Measurements from ENCODE around the gene ZNF341. TPM values are rescaled to one million over a fixed set of nuclear protein-coding genes. Genes with fewer than 3 reads are reported as not detected.

The ZNF341 gene
- total and polyA plus RNA-seq, 10 donors: 2.3 to 6.7 (median 4.5) TPM

- Histone ChIP-seq H3K9me3 (no peaks in the 10 kb centered on the region), H3K27ac (peak overlapping the region in 6 of 8 donors; percentile 33 to 46 (median 42)), H3K4me3 (no peak overlapping the region), H3K36me3 (peaks cover 0 to 29% (median 0%) of the 10 kb centered on the region in 6 donors), H3K27me3 (replicated peaks in 1 of 7) (no peaks in the 10 kb centered on the region), H3K4me1 (peaks cover 32 to 98% (median 81%) of the 10 kb centered on the region in 6 donors)
- intact Hi-C loops (cut with DNase I; ENCODE audit: low total_unique reads): loop anchor here (10.0 kb wide), 1 partner anchor 103 kb away; the partner anchor contains the start of gene ZNF341
- WGBS, 5 donors: 70 to 83% (median 73%) methylated on average over 8 of the region's 8 CpGs
- no peak for DNase-seq
- TF ChIP-seq POLR2A (IDR thresholded peaks at IDR 0.05): no peak
- no peak for TF ChIP-seq POLR2AphosphoS5 (IDR thresholded peaks at IDR 0.05)
- TF ChIP-seq CTCF (IDR thresholded peaks at IDR 0.05 in 8 of 11, conservative IDR thresholded peaks at IDR 0.05 in 3 of 11): no peak
Measured at GRCh38 chr20:33838035-33838864, 106.5 kb downstream of the ZNF341 start.

GRCh38 chr20:33839591-33839990 is 107.8 kb downstream of the ZNF341 start:
- TF ChIP-seq POLR2A (IDR thresholded peaks at IDR 0.05): no peak
- TF ChIP-seq POLR2AphosphoS5 (IDR thresholded peaks at IDR 0.05): no peak
- no peak for TF ChIP-seq CTCF (IDR thresholded peaks at IDR 0.05 in 8 of 11, conservative IDR thresholded peaks at IDR 0.05 in 3 of 11)
- intact Hi-C loops (cut with DNase I; ENCODE audit: low total_unique reads): loop anchor here (10.0 kb wide), 1 partner anchor 105 kb away; the partner anchor contains the start of gene ZNF341
- DNase-seq: no peak

GRCh38 chr20:33840160-33840559 is 108.4 kb downstream of the ZNF341 start:
- intact Hi-C loops (cut with DNase I; ENCODE audit: low total_unique reads): no loop called here
- H3K27me3 ChIP-seq (replicated peaks in 1 of 7): no peaks in the 10 kb centered on the region
- TF ChIP-seq CTCF (IDR thresholded peaks at IDR 0.05 in 8 of 11, conservative IDR thresholded peaks at IDR 0.05 in 3 of 11) (no peak), POLR2A (IDR thresholded peaks at IDR 0.05) (no peak), POLR2AphosphoS5 (IDR thresholded peaks at IDR 0.05) (no peak)
- peaks cover 0 to 13% (median 0%) of the 10 kb centered on the region in 6 donors for H3K36me3 ChIP-seq
- DNase-seq: no peak
- H3K4me1 ChIP-seq: peaks cover 41 to 100% (median 89%) of the 10 kb centered on the region in 6 donors
- 90 to 97% (median 92%) methylated on average over 7 of the region's 7 CpGs for WGBS, 5 donors
- H3K9me3 ChIP-seq: no peaks in the 10 kb centered on the region
- H3K27ac ChIP-seq: no peak overlapping the region
- no peak overlapping the region for H3K4me3 ChIP-seq

More at GRCh38 chr20:33839591-33839990, 107.8 kb downstream of the ZNF341 start:
- H3K27me3 ChIP-seq (replicated peaks in 1 of 7): no peaks in the 10 kb centered on the region
- peaks cover 38 to 98% (median 86%) of the 10 kb centered on the region in 6 donors for H3K4me1 ChIP-seq
- peaks cover 0 to 19% (median 0%) of the 10 kb centered on the region in 6 donors for H3K36me3 ChIP-seq
- WGBS, 5 donors: 84 to 94% (median 88%) methylated on average over 3 of the region's 3 CpGs
- no peak overlapping the region for H3K27ac ChIP-seq
- H3K4me3 ChIP-seq: no peak overlapping the region
- H3K9me3 ChIP-seq: no peaks in the 10 kb centered on the region

Measured in spleen (tissue), 11 donors.